K562 (cell line): ENCODE data around the gene LIMD2. TPM values are rescaled to one million over a fixed set of nuclear protein-coding genes. Genes with fewer than 3 reads are reported as not detected.

Experiments used
- BACH1 ChIP-seq: fragments of 200-800 bp; sonication (Bioruptor generic); IDR thresholded peaks from 2 replicates; pipeline ENCODE4 v1.6.1; 2016; ENCODE audit warnings: missing genetic modification characterization, missing compliant biosample characterization
- POLR2G ChIP-seq: fragments of 200-400 bp; formaldehyde crosslinking; IDR thresholded peaks from 2 replicates; pipeline ENCODE4 v1.6.1; 2017; ENCODE audit warnings: low read depth, mild to moderate bottlenecking, antibody characterized with exemption, low read length, moderate library complexity
- PRPF4 ChIP-seq: fragments of 200-400 bp; formaldehyde crosslinking; IDR thresholded peaks from one replicate; pipeline ENCODE4 v1.6.1; 2017; ENCODE audit warnings: low read length, low read depth, mild to moderate bottlenecking; ENCODE audit not compliant: insufficient read depth, poor library complexity, severe bottlenecking
- RBM22 ChIP-seq: fragments of 200-400 bp; formaldehyde crosslinking; IDR thresholded peaks from 2 replicates; pipeline ENCODE4 v1.6.1; 2018; ENCODE audit warnings: low read length, low read depth; ENCODE audit not compliant: poor library complexity, severe bottlenecking
- SMARCB1 ChIP-seq: IDR thresholded peaks from 2 replicates; pipeline ENCODE4 v1.6.1; 2011; ENCODE audit warnings: improper control_type of control experiment, low read depth; ENCODE audit not compliant: insufficient read length
- SP1 ChIP-seq: sonication (generic); formaldehyde crosslinking; IDR thresholded peaks from 2 replicates; pipeline ENCODE4 v1.8.1; 2022; ENCODE audit warnings: mild to moderate bottlenecking, missing genetic modification reagents
- ZNF347 ChIP-seq: fragments of 450-650 bp; formaldehyde crosslinking; IDR thresholded peaks from 2 replicates; pipeline ENCODE4 v1.4.0; 2020; ENCODE audit warnings: low read depth, mild to moderate bottlenecking, moderate library complexity
- ZNF778 ChIP-seq: fragments of 450-650 bp; formaldehyde crosslinking; IDR thresholded peaks from 2 replicates; pipeline ENCODE4 v1.4.0; 2020; ENCODE audit warnings: mild to moderate bottlenecking, moderate library complexity
- ZNF785 ChIP-seq: fragments of 250-450 bp; sonication (Bioruptor Pico); IDR thresholded peaks from 2 replicates; pipeline ENCODE4 v1.4.0; 2020; ENCODE audit warnings: mild to moderate bottlenecking
- polyA plus RNA-seq, 8 experiments: library from polyadenylated mRNA; depleted of rRNA in 4 of 8; stranded (reverse) in 5 of 8; unstranded in 3 of 8; fragments of >200 nt; fragmentation: Nextera tagmentation in 2 of 8; fragmentation: Illumina TruSeq in 1 of 8; extraction: Ambion mirVana in 2 of 8; extraction: Trizol in 1 of 8; gene quantifications; 2 replicates each; pipeline versions ENCODE4 v1.2.1 to v1.2.3, GENCODE V29; 2011 to 2014; ENCODE audit warnings: inconsistent platforms in 1 of 8, missing spikeins in 1 of 8
- total RNA-seq, 7 experiments: library from RNA; depleted of rRNA in 6 of 7; stranded (reverse); fragments of >200 nt in 6 of 7; fragmentation: Illumina TruSeq in 2 of 7; extraction: Trizol in 2 of 7; gene quantifications; 2 replicates each; pipeline versions ENCODE4 v1.2.1 to v1.2.3, GENCODE V29; 2011 to 2021; ENCODE audit warnings: low replicate concordance in 1 of 7
- TF ChIP-seq, protein P1 (sequence below), 2 experiments: IDR thresholded peaks; 2 replicates each; pipeline ENCODE4 v1.6.1; 2011; ENCODE audit warnings: borderline replicate concordance in 1 of 2, control low read depth in 1 of 2, low read depth in 1 of 2, low read length in 1 of 2, mild to moderate bottlenecking in 1 of 2, mixed read lengths in 1 of 2, moderate library complexity in 1 of 2; ENCODE audit not compliant: insufficient read depth in 1 of 2, insufficient read length in 1 of 2, poor library complexity in 1 of 2, severe bottlenecking in 1 of 2; ENCODE audit errors: extremely low read depth in 1 of 2
- TF ChIP-seq, protein P2 (sequence below): fragments of 200-800 bp; sonication (Bioruptor generic); IDR thresholded peaks from 2 replicates; pipeline ENCODE4 v1.6.1; 2017; ENCODE audit warnings: missing genetic modification characterization, missing compliant biosample characterization
- TF ChIP-seq, protein P3 (sequence below): fragments of 250-450 bp; sonication (Bioruptor Pico); IDR thresholded peaks from 2 replicates; pipeline ENCODE4 v1.5.0; 2020; ENCODE audit warnings: mild to moderate bottlenecking, borderline replicate concordance
- TF ChIP-seq, protein P4 (sequence below): fragments of 250-450 bp; sonication (Bioruptor Pico); IDR thresholded peaks from 2 replicates; pipeline ENCODE4 v1.8.0; 2021; ENCODE audit warnings: moderate library complexity, mild to moderate bottlenecking, inconsistent platforms
- TF ChIP-seq, protein P5 (sequence below): fragments of 450-650 bp; formaldehyde crosslinking; IDR thresholded peaks from 2 replicates; pipeline ENCODE4 v1.4.0; 2022; ENCODE audit warnings: mild to moderate bottlenecking, moderate library complexity
- TF ChIP-seq, protein P6 (sequence below): IDR thresholded peaks from 2 replicates; pipeline ENCODE4 v1.6.1; 2012; ENCODE audit warnings: low read depth, low read length, improper control_type of control experiment, borderline replicate concordance
- TF ChIP-seq, protein P7 (sequence below), 2 experiments: fragments of 250-450 bp in 1 of 2; fragments of 450-650 bp in 1 of 2; sonication (Bioruptor Pico) in 1 of 2; IDR thresholded peaks; 2 replicates each; pipeline versions ENCODE4 v1.6.1 to v1.8.0; 2016 to 2021; ENCODE audit warnings: mild to moderate bottlenecking in 2 of 2, moderate library complexity in 2 of 2, missing compliant biosample characterization in 1 of 2, missing genetic modification characterization in 1 of 2

Gene LIMD2
- total and polyA plus RNA-seq, 9 of the 15 experiments (the other 6 are each of a cell fraction or from before 2014, with no cell fraction given): 0.07 to 11.2 (median 2.8) TPM

DNA sequence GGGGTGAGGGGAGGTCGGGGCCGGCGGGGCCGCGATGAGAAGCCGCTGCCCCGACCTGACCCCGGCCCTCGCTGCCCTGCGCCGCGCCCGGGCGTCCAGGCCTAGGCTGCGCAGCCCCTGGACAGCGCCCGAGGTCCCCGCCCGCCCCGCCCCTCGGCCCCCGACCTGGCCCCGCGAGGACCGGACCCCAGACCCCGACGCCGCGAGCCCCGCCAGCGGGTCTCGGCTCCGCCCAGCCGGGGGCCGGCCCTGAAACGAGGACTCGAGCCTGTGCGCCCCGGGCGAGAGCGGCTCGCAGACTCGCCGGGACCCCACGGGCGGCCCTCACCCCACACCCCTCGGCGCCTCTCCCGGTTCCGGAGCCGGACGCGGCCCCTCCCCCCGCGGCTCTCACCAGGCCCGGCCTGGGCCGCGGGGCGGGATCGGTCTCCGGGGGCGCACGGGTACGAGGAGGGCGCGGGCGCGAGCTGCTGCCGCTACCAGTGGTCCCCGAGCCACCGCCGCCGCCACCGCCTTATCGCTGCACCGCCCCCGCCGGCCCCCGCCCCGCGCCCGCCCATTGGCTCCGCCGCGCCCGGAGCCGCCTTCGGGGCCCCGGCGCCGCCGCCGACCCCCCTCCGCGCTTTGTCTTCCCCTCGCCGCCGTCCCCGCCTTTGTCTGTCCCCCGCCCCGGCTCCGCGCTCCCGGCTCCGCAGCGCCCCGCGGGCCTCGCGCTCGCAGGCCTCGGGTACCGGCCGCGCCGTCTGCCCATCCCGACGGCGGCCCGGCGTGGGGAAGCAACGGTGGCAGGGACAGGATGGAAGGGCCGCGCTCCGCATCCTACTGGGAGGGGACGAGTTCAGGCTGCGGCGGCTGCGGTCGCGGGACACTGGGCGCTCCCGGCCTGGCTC is at the start of gene LIMD2 (continued):
- no peak for TF ChIP-seq ZNF347
- TF ChIP-seq, protein P1, sequence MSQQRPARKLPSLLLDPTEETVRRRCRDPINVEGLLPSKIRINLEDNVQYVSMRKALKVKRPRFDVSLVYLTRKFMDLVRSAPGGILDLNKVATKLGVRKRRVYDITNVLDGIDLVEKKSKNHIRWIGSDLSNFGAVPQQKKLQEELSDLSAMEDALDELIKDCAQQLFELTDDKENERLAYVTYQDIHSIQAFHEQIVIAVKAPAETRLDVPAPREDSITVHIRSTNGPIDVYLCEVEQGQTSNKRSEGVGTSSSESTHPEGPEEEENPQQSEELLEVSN (IDR thresholded peaks at IDR 0.05; ENCODE audit: borderline replicate concordance in 1 of 2, extremely low read depth in 1 of 2, insufficient read depth in 1 of 2, insufficient read length in 1 of 2, low read depth in 1 of 2, low read length in 1 of 2, poor library complexity in 1 of 2, severe bottlenecking in 1 of 2): peak in 1 of 2 experiments; percentile 59
- TF ChIP-seq, protein P2, sequence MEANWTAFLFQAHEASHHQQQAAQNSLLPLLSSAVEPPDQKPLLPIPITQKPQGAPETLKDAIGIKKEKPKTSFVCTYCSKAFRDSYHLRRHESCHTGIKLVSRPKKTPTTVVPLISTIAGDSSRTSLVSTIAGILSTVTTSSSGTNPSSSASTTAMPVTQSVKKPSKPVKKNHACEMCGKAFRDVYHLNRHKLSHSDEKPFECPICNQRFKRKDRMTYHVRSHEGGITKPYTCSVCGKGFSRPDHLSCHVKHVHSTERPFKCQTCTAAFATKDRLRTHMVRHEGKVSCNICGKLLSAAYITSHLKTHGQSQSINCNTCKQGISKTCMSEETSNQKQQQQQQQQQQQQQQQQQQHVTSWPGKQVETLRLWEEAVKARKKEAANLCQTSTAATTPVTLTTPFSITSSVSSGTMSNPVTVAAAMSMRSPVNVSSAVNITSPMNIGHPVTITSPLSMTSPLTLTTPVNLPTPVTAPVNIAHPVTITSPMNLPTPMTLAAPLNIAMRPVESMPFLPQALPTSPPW: peak; percentile 76
- no peak for TF ChIP-seq ZNF778
- no peak for TF ChIP-seq SP1 (CRISPR knock-in tag)
- no peak for TF ChIP-seq ZNF785 (CRISPR knock-in tag)
- no peak for TF ChIP-seq PRPF4
- TF ChIP-seq, protein P3, sequence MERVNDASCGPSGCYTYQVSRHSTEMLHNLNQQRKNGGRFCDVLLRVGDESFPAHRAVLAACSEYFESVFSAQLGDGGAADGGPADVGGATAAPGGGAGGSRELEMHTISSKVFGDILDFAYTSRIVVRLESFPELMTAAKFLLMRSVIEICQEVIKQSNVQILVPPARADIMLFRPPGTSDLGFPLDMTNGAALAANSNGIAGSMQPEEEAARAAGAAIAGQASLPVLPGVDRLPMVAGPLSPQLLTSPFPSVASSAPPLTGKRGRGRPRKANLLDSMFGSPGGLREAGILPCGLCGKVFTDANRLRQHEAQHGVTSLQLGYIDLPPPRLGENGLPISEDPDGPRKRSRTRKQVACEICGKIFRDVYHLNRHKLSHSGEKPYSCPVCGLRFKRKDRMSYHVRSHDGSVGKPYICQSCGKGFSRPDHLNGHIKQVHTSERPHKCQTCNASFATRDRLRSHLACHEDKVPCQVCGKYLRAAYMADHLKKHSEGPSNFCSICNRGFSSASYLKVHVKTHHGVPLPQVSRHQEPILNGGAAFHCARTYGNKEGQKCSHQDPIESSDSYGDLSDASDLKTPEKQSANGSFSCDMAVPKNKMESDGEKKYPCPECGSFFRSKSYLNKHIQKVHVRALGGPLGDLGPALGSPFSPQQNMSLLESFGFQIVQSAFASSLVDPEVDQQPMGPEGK (CRISPR knock-in tag): no peak
- no peak for TF ChIP-seq SMARCB1
- TF ChIP-seq, protein P4, sequence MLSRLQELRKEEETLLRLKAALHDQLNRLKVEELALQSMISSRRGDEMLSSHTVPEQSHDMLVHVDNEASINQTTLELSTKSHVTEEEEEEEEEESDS (CRISPR knock-in tag): no peak
- TF ChIP-seq POLR2G: peak; percentile 65
- TF ChIP-seq, protein P5, sequence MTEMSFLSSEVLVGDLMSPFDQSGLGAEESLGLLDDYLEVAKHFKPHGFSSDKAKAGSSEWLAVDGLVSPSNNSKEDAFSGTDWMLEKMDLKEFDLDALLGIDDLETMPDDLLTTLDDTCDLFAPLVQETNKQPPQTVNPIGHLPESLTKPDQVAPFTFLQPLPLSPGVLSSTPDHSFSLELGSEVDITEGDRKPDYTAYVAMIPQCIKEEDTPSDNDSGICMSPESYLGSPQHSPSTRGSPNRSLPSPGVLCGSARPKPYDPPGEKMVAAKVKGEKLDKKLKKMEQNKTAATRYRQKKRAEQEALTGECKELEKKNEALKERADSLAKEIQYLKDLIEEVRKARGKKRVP (CRISPR knock-in tag): no peak
- TF ChIP-seq, protein P6, sequence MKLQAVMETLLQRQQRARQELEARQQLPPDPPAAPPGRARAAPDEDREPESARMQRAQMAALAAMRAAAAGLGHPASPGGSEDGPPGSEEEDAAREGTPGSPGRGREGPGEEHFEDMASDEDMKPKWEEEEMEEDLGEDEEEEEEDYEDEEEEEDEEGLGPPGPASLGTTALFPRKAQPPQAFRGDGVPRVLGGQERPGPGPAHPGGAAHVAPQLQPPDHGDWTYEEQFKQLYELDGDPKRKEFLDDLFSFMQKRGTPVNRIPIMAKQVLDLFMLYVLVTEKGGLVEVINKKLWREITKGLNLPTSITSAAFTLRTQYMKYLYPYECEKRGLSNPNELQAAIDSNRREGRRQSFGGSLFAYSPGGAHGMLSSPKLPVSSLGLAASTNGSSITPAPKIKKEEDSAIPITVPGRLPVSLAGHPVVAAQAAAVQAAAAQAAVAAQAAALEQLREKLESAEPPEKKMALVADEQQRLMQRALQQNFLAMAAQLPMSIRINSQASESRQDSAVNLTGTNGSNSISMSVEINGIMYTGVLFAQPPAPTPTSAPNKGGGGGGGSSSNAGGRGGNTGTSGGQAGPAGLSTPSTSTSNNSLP: no peak
- TF ChIP-seq, protein P7, sequence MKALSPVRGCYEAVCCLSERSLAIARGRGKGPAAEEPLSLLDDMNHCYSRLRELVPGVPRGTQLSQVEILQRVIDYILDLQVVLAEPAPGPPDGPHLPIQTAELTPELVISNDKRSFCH (CRISPR knock-in tag; IDR thresholded peaks at IDR 0.05): no peak
- TF ChIP-seq, protein P7 (tag; IDR thresholded peaks at IDR 0.05): no peak
- no peak for TF ChIP-seq BACH1 (tag)
- TF ChIP-seq RBM22: no peak
